Stomach (tissue), 9 donors: Measurements from ENCODE around the gene CCDC88C. TPM values are rescaled to one million over a fixed set of nuclear protein-coding genes. Genes with fewer than 3 reads are reported as not detected.

Experiments
- DNase-seq, 2 donors: peaks; one replicate each; pipeline versions ENCODE4 v3.0.0 to v3.0.0-alpha.2; 2013 to 2019
- H3K27ac ChIP-seq, 5 donors: fragments of 200-600 bp in 4 of 5; sonication (generic) in 4 of 5; one replicate each; pipeline ENCODE4 v1.5.1; 2013 to 2019; ENCODE audit warnings: mild to moderate bottlenecking in 1 of 5, moderate library complexity in 1 of 5
- H3K27me3 ChIP-seq, 3 donors: fragments of 200-600 bp; sonication (generic); one replicate each; pipeline ENCODE4 v1.5.1; 2017 to 2019; ENCODE audit warnings: mixed run types in 1 of 3
- H3K36me3 ChIP-seq, 4 donors: fragments of 200-600 bp; sonication (generic); 1 replicate in 3 of 4; 2 replicates in 1 of 4; pipeline ENCODE4 v1.5.1; 2016 to 2019
- H3K4me1 ChIP-seq, 4 donors: fragments of 200-600 bp; sonication (generic); one replicate each; pipeline ENCODE4 v1.5.1; 2016 to 2019
- H3K4me3 ChIP-seq, 4 donors: fragments of 200-600 bp; sonication (generic) in 3 of 4; one replicate each; pipeline ENCODE4 v1.5.1; 2016 to 2019; ENCODE audit warnings: mild to moderate bottlenecking in 1 of 4
- H3K9me3 ChIP-seq, 4 donors: fragments of 200-600 bp; sonication (generic); one replicate each; pipeline ENCODE4 v1.5.1; 2016 to 2019
- EP300 ChIP-seq: sonication (generic); formaldehyde crosslinking; IDR thresholded peaks from one replicate; pipeline ENCODE4 v1.6.1; 2017; ENCODE audit warnings: antibody characterized with exemption
- POLR2A ChIP-seq, 4 donors: fragments of 450-650 bp; IDR thresholded peaks; one replicate each; pipeline ENCODE4 v1.6.1; 2016; ENCODE audit warnings: antibody characterized with exemption in 4 of 4, control low read depth in 2 of 4, mild to moderate bottlenecking in 1 of 4, moderate library complexity in 1 of 4
- POLR2AphosphoS5 ChIP-seq, 3 donors: sonication (generic); formaldehyde crosslinking; IDR thresholded peaks; one replicate each; pipeline ENCODE4 v1.6.1; 2016; ENCODE audit warnings: antibody characterized with exemption in 3 of 3
- WGBS, 5 donors: extraction: QIAGEN DNeasy Blood & Tissue Kit in 3 of 5; methylation state at CpG; one replicate each; pipeline versions ENCODE4 v1.1.5 to v1.1.7; 2013 to 2018; 5-methylcytosine and 5-hydroxymethylcytosine counted together
- intact Hi-C: fragments of 100-400 bp; cut with DNase I; formaldehyde crosslinking; loops from one replicate; pipeline ENCODE4 v1.15.1; 2023; ENCODE audit warnings: low total_unique reads
- polyA plus RNA-seq, 3 donors: library from polyadenylated mRNA; stranded (reverse); fragments of 200-250 nt; gene quantifications; one replicate each; pipeline ENCODE4 v1.2.3, GENCODE V29; 2013
- total RNA-seq, 5 donors: library from RNA; depleted of rRNA; stranded (reverse); fragments of >200 nt; gene quantifications; one replicate each; pipeline versions ENCODE4 v1.1.0 to v1.2.3, GENCODE V29; 2014 to 2016
- TF ChIP-seq, protein P1 (sequence below), 7 experiments: fragments of 450-650 bp in 4 of 7; fragments of 200-600 bp in 3 of 7; sonication (generic) in 3 of 7; IDR thresholded peaks; one replicate each; pipeline ENCODE4 v1.5.1; 2016 to 2019; ENCODE audit warnings: antibody characterized with exemption in 7 of 7, control low read depth in 2 of 7, mild to moderate bottlenecking in 1 of 7
- donor health status: healthy with polysubstance abuse.
- donor health status: Bipolar disorder and iron deficiency.
- donor health status: healthy.

The CCDC88C gene
- total and polyA plus RNA-seq, 8 donors: 10.5 to 66.9 (median 22.3) TPM

DNA sequence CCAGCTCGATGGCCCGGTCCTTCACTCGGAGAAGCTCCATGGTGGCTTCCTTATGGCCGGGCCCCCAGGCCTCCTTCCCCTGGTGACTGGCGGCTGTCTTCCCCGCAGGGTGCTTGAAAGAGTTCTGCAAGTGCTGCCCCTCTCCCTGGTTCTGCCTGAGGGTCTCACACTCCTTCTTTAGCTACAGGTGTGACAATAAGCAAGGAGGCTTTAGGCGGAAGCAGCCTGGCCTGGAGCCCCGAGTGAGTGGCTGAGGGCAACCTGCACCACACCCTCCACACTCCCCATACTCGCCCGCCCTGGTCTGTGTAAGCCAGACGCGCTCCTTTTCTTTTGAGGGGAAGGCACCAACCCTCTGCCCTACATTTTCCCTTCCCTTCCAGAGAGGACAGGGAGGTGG, 110.6 kb downstream of the CCDC88C start:
- no peaks in the 10 kb centered on the region for H3K9me3 ChIP-seq
- peaks cover 0 to 13% (median 6%) of the 10 kb centered on the region in 4 donors for H3K4me1 ChIP-seq
- H3K27ac ChIP-seq: no peak overlapping the region
- DNase-seq: no peak
- WGBS, 5 donors: 90 to 95% (median 92%) methylated on average over 12 of the region's 12 CpGs
- no peak for TF ChIP-seq POLR2A (IDR thresholded peaks at IDR 0.05)
- TF ChIP-seq POLR2AphosphoS5 (IDR thresholded peaks at IDR 0.05): no peak
- TF ChIP-seq, protein P1, sequence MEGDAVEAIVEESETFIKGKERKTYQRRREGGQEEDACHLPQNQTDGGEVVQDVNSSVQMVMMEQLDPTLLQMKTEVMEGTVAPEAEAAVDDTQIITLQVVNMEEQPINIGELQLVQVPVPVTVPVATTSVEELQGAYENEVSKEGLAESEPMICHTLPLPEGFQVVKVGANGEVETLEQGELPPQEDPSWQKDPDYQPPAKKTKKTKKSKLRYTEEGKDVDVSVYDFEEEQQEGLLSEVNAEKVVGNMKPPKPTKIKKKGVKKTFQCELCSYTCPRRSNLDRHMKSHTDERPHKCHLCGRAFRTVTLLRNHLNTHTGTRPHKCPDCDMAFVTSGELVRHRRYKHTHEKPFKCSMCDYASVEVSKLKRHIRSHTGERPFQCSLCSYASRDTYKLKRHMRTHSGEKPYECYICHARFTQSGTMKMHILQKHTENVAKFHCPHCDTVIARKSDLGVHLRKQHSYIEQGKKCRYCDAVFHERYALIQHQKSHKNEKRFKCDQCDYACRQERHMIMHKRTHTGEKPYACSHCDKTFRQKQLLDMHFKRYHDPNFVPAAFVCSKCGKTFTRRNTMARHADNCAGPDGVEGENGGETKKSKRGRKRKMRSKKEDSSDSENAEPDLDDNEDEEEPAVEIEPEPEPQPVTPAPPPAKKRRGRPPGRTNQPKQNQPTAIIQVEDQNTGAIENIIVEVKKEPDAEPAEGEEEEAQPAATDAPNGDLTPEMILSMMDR (IDR thresholded peaks at IDR 0.05): no peak
- TF ChIP-seq EP300: no peak
- intact Hi-C loops: no loop called here
- H3K27me3 ChIP-seq: no peaks in the 10 kb centered on the region
- no peak overlapping the region for H3K4me3 ChIP-seq
- peaks cover 29 to 94% (median 84%) of the 10 kb centered on the region in 4 donors for H3K36me3 ChIP-seq

DNA sequence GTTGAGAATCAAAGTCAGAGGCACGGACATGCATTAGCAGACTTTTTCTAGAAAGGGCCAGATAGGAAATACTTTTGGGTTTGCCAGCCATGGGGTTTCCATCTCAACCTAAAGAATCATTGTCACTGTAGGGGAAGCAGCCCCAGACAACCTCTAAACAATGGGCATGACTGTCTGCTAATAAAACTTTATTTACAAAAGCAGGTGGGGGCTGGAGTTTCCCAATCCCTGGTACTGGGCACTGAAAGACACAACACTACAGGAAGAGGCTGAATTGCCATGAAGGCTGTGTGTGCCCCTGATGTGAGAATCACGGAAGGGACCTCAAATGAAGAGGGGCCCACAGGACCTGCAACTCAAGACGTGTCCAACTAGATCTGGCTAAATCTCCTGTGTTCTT, 111.1 kb downstream of the CCDC88C start:
- Histone ChIP-seq H3K36me3 (peaks cover 29 to 97% (median 87%) of the 10 kb centered on the region in 4 donors), H3K4me3 (no peak overlapping the region), H3K4me1 (peaks cover 0 to 13% (median 6%) of the 10 kb centered on the region in 4 donors), H3K27ac (no peak overlapping the region), H3K27me3 (no peaks in the 10 kb centered on the region), H3K9me3 (no peaks in the 10 kb centered on the region)
- DNase-seq: no peak
- no peak for TF ChIP-seq POLR2A (IDR thresholded peaks at IDR 0.05)
- TF ChIP-seq, protein P1 (IDR thresholded peaks at IDR 0.05): no peak
- TF ChIP-seq POLR2AphosphoS5 (IDR thresholded peaks at IDR 0.05): no peak
- no peak for TF ChIP-seq EP300
- intact Hi-C loops: no loop called here
- WGBS, 5 donors: 81 to 93% (median 93%) methylated on average over 3 of the region's 3 CpGs

DNA sequence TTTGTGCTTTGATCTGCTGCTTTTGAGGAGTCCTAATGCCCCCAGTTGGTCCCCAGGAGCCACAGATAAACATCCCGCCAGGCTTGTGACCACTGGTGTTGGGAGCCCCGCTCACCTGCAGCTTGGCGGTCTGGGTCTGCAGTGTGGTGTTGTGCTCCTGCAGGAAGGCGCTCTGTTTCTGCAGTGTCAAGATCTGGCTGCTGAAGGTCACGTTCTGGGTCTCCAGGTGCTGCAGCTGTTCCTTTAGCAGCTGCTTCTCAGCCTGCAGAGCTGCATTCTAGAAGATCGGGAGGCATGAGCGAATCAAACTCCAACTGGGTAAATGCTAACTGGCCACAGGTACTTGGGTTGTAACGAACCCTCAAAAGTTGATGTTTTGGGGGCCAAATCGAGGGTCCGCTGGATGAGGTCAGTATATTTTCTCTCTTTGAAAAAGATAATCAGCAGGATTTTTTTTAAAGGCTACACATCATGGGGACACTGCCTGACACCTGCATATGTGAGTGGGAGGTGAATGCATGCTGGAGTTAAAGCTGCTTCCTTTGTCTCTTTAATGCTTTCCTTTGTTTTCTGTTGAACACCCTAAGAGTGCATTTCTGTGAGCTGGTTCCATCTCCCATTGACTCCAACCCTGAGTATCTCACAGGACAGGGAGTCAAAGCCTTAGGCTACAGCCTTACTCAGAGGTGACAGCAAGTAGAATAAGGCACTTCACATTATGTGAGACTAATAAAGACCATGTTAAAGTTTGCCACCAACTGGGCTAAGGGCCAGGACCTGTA, 111.8 kb downstream of the CCDC88C start:
- WGBS, 5 donors: 91 to 97% (median 93%) methylated on average over 10 of the region's 10 CpGs
- peaks cover 0 to 8% (median 2%) of the 10 kb centered on the region in 4 donors for H3K4me1 ChIP-seq
- no peak overlapping the region for H3K27ac ChIP-seq
- no peaks in the 10 kb centered on the region for H3K9me3 ChIP-seq
- intact Hi-C loops: no loop called here
- no peak overlapping the region for H3K4me3 ChIP-seq
- TF ChIP-seq POLR2AphosphoS5 (IDR thresholded peaks at IDR 0.05) (no peak), POLR2A (IDR thresholded peaks at IDR 0.05) (no peak), EP300 (no peak)
- TF ChIP-seq, protein P1 (IDR thresholded peaks at IDR 0.05): no peak
- H3K36me3 ChIP-seq: peaks cover 29 to 98% (median 89%) of the 10 kb centered on the region in 4 donors
- DNase-seq: no peak
- no peaks in the 10 kb centered on the region for H3K27me3 ChIP-seq

DNA sequence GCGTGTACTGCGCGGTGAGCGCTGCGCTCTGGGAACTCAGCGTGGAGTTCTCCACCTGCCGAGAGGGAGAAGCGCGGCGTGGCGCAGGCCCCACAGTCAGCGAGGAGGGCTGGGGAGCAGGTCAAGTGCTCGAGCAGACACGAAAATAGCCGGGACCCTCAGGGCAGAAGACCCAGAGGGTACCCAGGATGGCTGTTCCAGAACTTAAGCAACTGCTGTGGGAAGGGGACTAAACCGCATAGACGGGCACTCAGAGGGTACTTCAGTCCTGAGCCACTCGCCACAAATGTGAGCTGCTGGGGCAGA, 113.7 kb downstream of the CCDC88C start:
- TF ChIP-seq POLR2A (IDR thresholded peaks at IDR 0.05) (no peak), EP300 (no peak), POLR2AphosphoS5 (IDR thresholded peaks at IDR 0.05) (no peak)
- TF ChIP-seq, protein P1 (IDR thresholded peaks at IDR 0.05): no peak
- H3K9me3 ChIP-seq: no peaks in the 10 kb centered on the region
- H3K4me3 ChIP-seq: no peak overlapping the region
- no peaks in the 10 kb centered on the region for H3K27me3 ChIP-seq
- peaks cover 25 to 98% (median 94%) of the 10 kb centered on the region in 4 donors for H3K36me3 ChIP-seq
- no peak overlapping the region for H3K27ac ChIP-seq
- no peak for DNase-seq
- 85 to 95% (median 91%) methylated on average over 14 to 18 of the region's 18 CpGs for WGBS, 5 donors
- intact Hi-C loops: no loop called here
- peaks cover 0 to 3% (median 0%) of the 10 kb centered on the region in 4 donors for H3K4me1 ChIP-seq
